Astrocyte (in vitro differentiated cells and primary cell): Measurements from ENCODE around the gene ITLN1. TPM values are rescaled to one million over a fixed set of nuclear protein-coding genes. Genes with fewer than 3 reads are reported as not detected.
"Not testable (repeated sequence)": the region's sequence is repeated elsewhere in the genome, so short reads cannot be mapped to it uniquely, and the experiment has no call there.

ENCODE experiments used
- DNase-seq: peaks from one replicate; pipeline ENCODE4 v3.0.0-alpha.2; 2010; ENCODE audit warnings: low read depth
- FAIRE-seq: peaks from 2 replicates; lab custom pipeline; 2011; peaks lifted over from hg19 to GRCh38; lab: Jason Lieb, UNC
- H2AFZ ChIP-seq: 2 replicates; pipeline ENCODE4 v1.6.0; 2012; ENCODE audit warnings: low read depth, low read length, inconsistent platforms
- H3K27ac ChIP-seq: 2 replicates; pipeline ENCODE4 v1.5.1; 2011; ENCODE audit warnings: low read depth, low read length, inconsistent platforms
- H3K27me3 ChIP-seq: 2 replicates; pipeline ENCODE4 v1.6.0; 2011; ENCODE audit warnings: low read length, inconsistent platforms; ENCODE audit not compliant: insufficient read depth
- H3K36me3 ChIP-seq: 2 replicates; pipeline ENCODE4 v1.5.1; 2011; ENCODE audit warnings: low read length, inconsistent platforms; ENCODE audit not compliant: insufficient read depth
- H3K4me1 ChIP-seq: 2 replicates; pipeline ENCODE4 v1.5.1; 2011; ENCODE audit warnings: low read length, inconsistent platforms; ENCODE audit not compliant: insufficient read depth
- H3K4me2 ChIP-seq: 2 replicates; pipeline ENCODE4 v1.6.0; 2012; ENCODE audit warnings: low read length, inconsistent platforms
- H3K4me3 ChIP-seq: 2 replicates; pipeline ENCODE4 v1.5.1; 2011; ENCODE audit warnings: low read depth, mild to moderate bottlenecking, low read length, inconsistent platforms; ENCODE audit not compliant: insufficient read depth
- H3K79me2 ChIP-seq: 2 replicates; pipeline ENCODE4 v1.6.0; 2012; ENCODE audit warnings: mild to moderate bottlenecking, low read length, inconsistent platforms; ENCODE audit not compliant: insufficient read depth
- H3K9ac ChIP-seq: 2 replicates; pipeline ENCODE4 v1.6.0; 2012; ENCODE audit warnings: mild to moderate bottlenecking, low read length, inconsistent platforms
- H3K9me3 ChIP-seq: 2 replicates; pipeline ENCODE4 v1.5.1; 2012; ENCODE audit warnings: low read depth, mild to moderate bottlenecking, low read length, inconsistent platforms; ENCODE audit not compliant: insufficient read depth
- H4K20me1 ChIP-seq: 2 replicates; pipeline ENCODE4 v1.6.0; 2012; ENCODE audit warnings: low read length, inconsistent platforms; ENCODE audit not compliant: insufficient read depth
- H3K27ac Mint-ChIP-seq: one replicate; pipeline ENCODE4 v1.8.0; 2021; ENCODE audit warnings: mild to moderate bottlenecking, mixed read lengths; ENCODE audit not compliant: unreplicated experiment
- H3K27me3 Mint-ChIP-seq: one replicate; pipeline ENCODE4 v1.8.0; 2021; ENCODE audit warnings: low read depth, mixed read lengths; ENCODE audit not compliant: unreplicated experiment
- H3K36me3 Mint-ChIP-seq: one replicate; pipeline ENCODE4 v1.8.0; 2021; ENCODE audit warnings: low read depth, mixed read lengths; ENCODE audit not compliant: unreplicated experiment
- H3K4me1 Mint-ChIP-seq: one replicate; pipeline ENCODE4 v1.8.0; 2021; ENCODE audit warnings: low read depth, mixed read lengths; ENCODE audit not compliant: unreplicated experiment
- H3K4me3 Mint-ChIP-seq: one replicate; pipeline ENCODE4 v1.8.0; 2021; ENCODE audit warnings: mild to moderate bottlenecking, moderate library complexity, mixed read lengths; ENCODE audit not compliant: unreplicated experiment
- H3K9me3 Mint-ChIP-seq: one replicate; pipeline ENCODE4 v1.8.0; 2021; ENCODE audit warnings: mild to moderate bottlenecking, mixed read lengths; ENCODE audit not compliant: unreplicated experiment
- CTCF ChIP-seq: IDR thresholded peaks from 2 replicates; pipeline ENCODE4 v1.5.1; 2011; ENCODE audit warnings: low read depth, mild to moderate bottlenecking, inconsistent platforms, low read length, moderate library complexity; ENCODE audit not compliant: insufficient read depth
- EZH2 ChIP-seq: IDR thresholded peaks from 2 replicates; pipeline ENCODE4 v1.6.1; 2012; ENCODE audit warnings: mild to moderate bottlenecking, low read length, inconsistent platforms; ENCODE audit not compliant: insufficient read depth
- total RNA-seq: library from RNA; stranded (reverse); gene quantifications from 2 replicates; pipeline ENCODE4 v1.2.1, GENCODE V29; 2021

ITLN1 gene
- total RNA-seq, 1 donor from 2014 or later: not detected

GRCh38 chr1:160924791-160925651 lies 40.0 kb upstream of the ITLN1 start:
- Histone ChIP-seq H3K27me3 (no peaks in the 10 kb centered on the region), H3K27ac (no peak overlapping the region), H3K4me1 (no peaks in the 10 kb centered on the region), H2AFZ (no peak overlapping the region), H3K4me2 (no peak overlapping the region), H4K20me1 (no peaks in the 10 kb centered on the region), H3K9ac (no peak overlapping the region), H3K36me3 (no peaks in the 10 kb centered on the region), H3K9me3 (no peaks in the 10 kb centered on the region), H3K79me2 (no peaks in the 10 kb centered on the region), H3K4me3 (no peak overlapping the region)
- H3K4me1 Mint-ChIP-seq: no peaks in the 10 kb centered on the region
- DNase-seq (no peak), FAIRE-seq (no peak)
- H3K27me3 Mint-ChIP-seq: peaks cover 5% of the 10 kb centered on the region
- no peak overlapping the region for H3K27ac Mint-ChIP-seq
- H3K9me3 Mint-ChIP-seq: peaks cover 31% of the 10 kb centered on the region
- no peak overlapping the region for H3K4me3 Mint-ChIP-seq
- H3K36me3 Mint-ChIP-seq: no peaks in the 10 kb centered on the region
- no peak for TF ChIP-seq EZH2
- TF ChIP-seq CTCF: no peak

- Mint-ChIP-seq H3K4me3 (no peak overlapping the region), H3K9me3 (peaks cover 5% of the 10 kb centered on the region), H3K36me3 (no peaks in the 10 kb centered on the region), H3K27ac (no peak overlapping the region), H3K4me1 (peaks cover 6% of the 10 kb centered on the region), H3K27me3 (peaks cover 6% of the 10 kb centered on the region)
- Histone ChIP-seq H3K36me3 (no peaks in the 10 kb centered on the region), H4K20me1 (no peaks in the 10 kb centered on the region), H3K9me3 (no peaks in the 10 kb centered on the region), H3K4me2 (no peak overlapping the region), H3K4me1 (no peaks in the 10 kb centered on the region), H3K79me2 (no peaks in the 10 kb centered on the region), H3K27me3 (no peaks in the 10 kb centered on the region), H3K9ac (no peak overlapping the region), H3K4me3 (no peak overlapping the region), H2AFZ (no peak overlapping the region), H3K27ac (no peak overlapping the region)
- no peak for FAIRE-seq
- no peak for TF ChIP-seq EZH2
- no peak for DNase-seq
Measured at GRCh38 chr1:160916666-160917065, 31.7 kb upstream of the ITLN1 start.

GRCh38 chr1:160913229-160913628 lies 28.2 kb upstream of the ITLN1 start:
- not testable (repeated sequence) for H3K27ac Mint-ChIP-seq, H2AFZ ChIP-seq, H3K27me3 Mint-ChIP-seq

More at GRCh38 chr1:160913229-160913628, 28.2 kb upstream of the ITLN1 start:
- H3K9me3 Mint-ChIP-seq, H3K4me3 ChIP-seq, H3K4me1 Mint-ChIP-seq, H4K20me1 ChIP-seq, H3K36me3 ChIP-seq, H3K36me3 Mint-ChIP-seq, H3K4me3 Mint-ChIP-seq, H3K9ac ChIP-seq, DNase-seq, H3K9me3 ChIP-seq, H3K27ac ChIP-seq, H3K79me2 ChIP-seq, H3K4me2 ChIP-seq, H3K4me1 ChIP-seq, H3K27me3 ChIP-seq, FAIRE-seq: not testable (repeated sequence)
